ENCODE results near the gene TMEM8B. TPM values are rescaled to one million over a fixed set of nuclear protein-coding genes. Genes with fewer than 3 reads are reported as not detected.
A peak's percentile ranks its signal among the peaks of the same experiment; 100 is the strongest.

TMEM8B gene
- total and polyA plus RNA-seq, 10 of the 15 experiments (the other 5 are each of a cell fraction or from before 2014, with no cell fraction given) = 0.19 to 7.6 (median 2.5) TPM

DNA sequence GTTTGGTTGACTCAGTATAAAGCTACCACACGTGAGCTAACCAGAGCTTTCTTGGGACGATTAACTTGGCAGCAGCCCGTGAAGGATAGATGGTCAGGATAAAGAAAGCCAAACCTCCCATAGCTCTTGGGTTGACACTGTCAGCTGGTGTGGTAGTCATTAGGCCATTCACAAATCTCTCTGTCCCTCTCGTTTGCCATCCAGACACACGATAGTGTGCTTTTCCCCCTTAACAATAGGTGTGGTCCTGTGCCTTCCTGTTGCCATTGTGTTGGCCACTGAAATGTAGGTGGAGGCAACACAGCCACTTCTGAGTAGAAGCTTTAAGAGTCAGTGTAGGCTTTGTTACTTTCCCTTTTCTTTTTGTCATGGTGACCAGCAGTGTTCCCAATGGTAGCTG lies 29.4 kb downstream of the TMEM8B start (continued):
- TF ChIP-seq RAD51 (IDR thresholded peaks at IDR 0.05) = no peak

DNA sequence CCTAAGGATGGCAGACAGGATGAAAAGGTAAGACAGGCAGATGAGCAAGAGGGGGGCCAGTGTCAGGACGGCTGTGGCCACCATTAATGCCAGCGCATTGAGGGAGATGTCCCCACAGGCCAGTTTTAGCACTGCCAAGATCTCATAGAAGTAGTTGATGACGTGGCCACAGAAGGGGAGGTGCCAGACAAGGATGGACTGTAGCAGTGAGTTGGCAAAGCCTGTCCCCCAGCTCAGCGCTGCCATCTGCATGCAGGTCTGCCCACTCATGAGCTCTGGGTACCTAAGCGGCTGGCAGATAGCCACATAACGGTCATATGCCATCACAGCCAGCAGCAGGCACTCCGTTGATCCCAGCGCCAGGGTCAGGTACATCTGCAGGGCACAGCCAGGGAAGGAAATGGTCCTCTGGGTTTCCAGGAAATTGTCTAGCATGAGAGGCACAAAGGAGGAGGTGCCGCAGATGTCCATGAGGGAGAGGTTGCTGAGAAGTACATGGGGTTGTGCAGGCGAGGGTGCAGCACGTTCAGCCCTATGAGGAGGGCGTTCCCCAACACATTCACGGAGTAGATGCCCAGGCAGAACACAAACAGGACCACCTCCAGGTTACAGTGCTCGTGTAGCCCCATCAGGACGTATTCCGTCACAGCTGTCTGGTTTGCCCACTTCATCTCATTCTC lies 30.4 kb downstream of the TMEM8B start:
- intact Hi-C loops (cut with micrococcal nuclease; ENCODE audit: unreplicated experiment) (no loop called here), in situ Hi-C loops (cut with MboI) (no loop called here)
- Histone ChIP-seq H3K4me3 (no peak overlapping the region), H4K20me1 (ENCODE audit: control insufficient read depth, insufficient read depth) (no peaks in the 10 kb centered on the region), H3K9me3 (replicated peaks; ENCODE audit: control insufficient read depth, insufficient read depth, low read length) (no peaks in the 10 kb centered on the region), H2AFZ (ENCODE audit: control insufficient read depth, low read depth, low read length) (no peak overlapping the region), H3K4me2 (ENCODE audit: control insufficient read depth, insufficient read depth) (no peak overlapping the region), H3K79me2 (ENCODE audit: control insufficient read depth, insufficient read depth, low read length) (no peaks in the 10 kb centered on the region), H3K9ac (ENCODE audit: control insufficient read depth, insufficient read depth, low read length) (no peak overlapping the region), H3K36me3 (ENCODE audit: control insufficient read depth in 2 of 2, insufficient read depth in 2 of 2, low read length in 1 of 2) (no peaks in the 10 kb centered on the region), H3K4me1 (ENCODE audit: control insufficient read depth, insufficient read depth, low read length) (no peaks in the 10 kb centered on the region), H3K27me3 (replicated peaks in 1 of 2; ENCODE audit: control insufficient read depth in 2 of 2, insufficient read depth in 2 of 2, low read length in 1 of 2) (no peaks in the 10 kb centered on the region), H3K27ac (ENCODE audit: control insufficient read depth, insufficient read depth) (no peak overlapping the region)
- ChIA-PET RAD21 (ENCODE audit: unreplicated experiment) (interaction anchor here (1.3 to 4.7 kb wide), 3 partner anchors 23 to 61 kb away, joined by 3 to 18 read pairs (median 11); no protein-coding TSS in a partner anchor), CTCF (interaction anchor here (1.1 to 12.7 kb wide), 5 partner anchors 20 to 111 kb away, joined by 3 to 92 read pairs (median 5); partner anchors contain the start of genes FAM221B and TMEM8B), SMC1A (ENCODE audit: uncharacterized antibody, unreplicated experiment) (interaction anchor here (1.6 kb wide), 1 partner anchor 33 kb away, joined by 5 read pairs; no protein-coding TSS in a partner anchor), POLR2A (no interaction called here)
- ATAC-seq (peak; percentile 69), FAIRE-seq (no peak), DNase-seq (ENCODE audit: low read depth, low spot score) (no peak)
- TF ChIP-seq SREBF1 (IDR thresholded peaks at IDR 0.05; ENCODE audit: low read length) = no peak
- TF ChIP-seq POLR2A (IDR thresholded peaks at IDR 0.05; ENCODE audit: low read depth, low read length) = no peak
- TF ChIP-seq ZNF207 (IDR thresholded peaks at IDR 0.05; ENCODE audit: borderline replicate concordance) = no peak
- TF ChIP-seq, protein P1, sequence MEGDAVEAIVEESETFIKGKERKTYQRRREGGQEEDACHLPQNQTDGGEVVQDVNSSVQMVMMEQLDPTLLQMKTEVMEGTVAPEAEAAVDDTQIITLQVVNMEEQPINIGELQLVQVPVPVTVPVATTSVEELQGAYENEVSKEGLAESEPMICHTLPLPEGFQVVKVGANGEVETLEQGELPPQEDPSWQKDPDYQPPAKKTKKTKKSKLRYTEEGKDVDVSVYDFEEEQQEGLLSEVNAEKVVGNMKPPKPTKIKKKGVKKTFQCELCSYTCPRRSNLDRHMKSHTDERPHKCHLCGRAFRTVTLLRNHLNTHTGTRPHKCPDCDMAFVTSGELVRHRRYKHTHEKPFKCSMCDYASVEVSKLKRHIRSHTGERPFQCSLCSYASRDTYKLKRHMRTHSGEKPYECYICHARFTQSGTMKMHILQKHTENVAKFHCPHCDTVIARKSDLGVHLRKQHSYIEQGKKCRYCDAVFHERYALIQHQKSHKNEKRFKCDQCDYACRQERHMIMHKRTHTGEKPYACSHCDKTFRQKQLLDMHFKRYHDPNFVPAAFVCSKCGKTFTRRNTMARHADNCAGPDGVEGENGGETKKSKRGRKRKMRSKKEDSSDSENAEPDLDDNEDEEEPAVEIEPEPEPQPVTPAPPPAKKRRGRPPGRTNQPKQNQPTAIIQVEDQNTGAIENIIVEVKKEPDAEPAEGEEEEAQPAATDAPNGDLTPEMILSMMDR (IDR thresholded peaks at IDR 0.05 in 2 of 3, conservative IDR thresholded peaks at IDR 0.05 in 1 of 3; ENCODE audit: control insufficient read depth in 2 of 3, extremely low read depth in 1 of 3, insufficient read depth in 1 of 3, low read depth in 3 of 3, low read length in 3 of 3) = peak in 1 of 3 experiments; percentile 22; a peak in 2 of 6 replicates
- TF ChIP-seq SMC3 (IDR thresholded peaks at IDR 0.05; ENCODE audit: borderline replicate concordance, low read length) = peak; percentile 6; the same call in 1 of the 2 replicates
- TF ChIP-seq, protein P2, sequence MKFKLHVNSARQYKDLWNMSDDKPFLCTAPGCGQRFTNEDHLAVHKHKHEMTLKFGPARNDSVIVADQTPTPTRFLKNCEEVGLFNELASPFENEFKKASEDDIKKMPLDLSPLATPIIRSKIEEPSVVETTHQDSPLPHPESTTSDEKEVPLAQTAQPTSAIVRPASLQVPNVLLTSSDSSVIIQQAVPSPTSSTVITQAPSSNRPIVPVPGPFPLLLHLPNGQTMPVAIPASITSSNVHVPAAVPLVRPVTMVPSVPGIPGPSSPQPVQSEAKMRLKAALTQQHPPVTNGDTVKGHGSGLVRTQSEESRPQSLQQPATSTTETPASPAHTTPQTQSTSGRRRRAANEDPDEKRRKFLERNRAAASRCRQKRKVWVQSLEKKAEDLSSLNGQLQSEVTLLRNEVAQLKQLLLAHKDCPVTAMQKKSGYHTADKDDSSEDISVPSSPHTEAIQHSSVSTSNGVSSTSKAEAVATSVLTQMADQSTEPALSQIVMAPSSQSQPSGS (IDR thresholded peaks at IDR 0.05; ENCODE audit: low read length) = no peak
- no peak for TF ChIP-seq EP300 (IDR thresholded peaks at IDR 0.05; ENCODE audit: borderline replicate concordance in 1 of 2, control insufficient read depth in 1 of 2, low read depth in 2 of 2, low read length in 2 of 2)
- WGBS (ENCODE audit: insufficient coverage, insufficient replicate concordance, low lambda C conversion rate, missing lambda C conversion rate) = 39% methylated on average over 16 of the region's 16 CpGs
- BruUV-seq (replicated peaks) = no TSS peak

Measured in GM12878 (cell line).